ENCODE results near the gene PRCP. TPM values are rescaled to one million over a fixed set of nuclear protein-coding genes. Genes with fewer than 3 reads are reported as not detected.
"Not testable (repeated sequence)": the region's sequence is repeated elsewhere in the genome, so short reads cannot be mapped to it uniquely, and the experiment has no call there.

The PRCP gene
- total RNA-seq, 1 donor from 2014 or later = 116 TPM

DNA sequence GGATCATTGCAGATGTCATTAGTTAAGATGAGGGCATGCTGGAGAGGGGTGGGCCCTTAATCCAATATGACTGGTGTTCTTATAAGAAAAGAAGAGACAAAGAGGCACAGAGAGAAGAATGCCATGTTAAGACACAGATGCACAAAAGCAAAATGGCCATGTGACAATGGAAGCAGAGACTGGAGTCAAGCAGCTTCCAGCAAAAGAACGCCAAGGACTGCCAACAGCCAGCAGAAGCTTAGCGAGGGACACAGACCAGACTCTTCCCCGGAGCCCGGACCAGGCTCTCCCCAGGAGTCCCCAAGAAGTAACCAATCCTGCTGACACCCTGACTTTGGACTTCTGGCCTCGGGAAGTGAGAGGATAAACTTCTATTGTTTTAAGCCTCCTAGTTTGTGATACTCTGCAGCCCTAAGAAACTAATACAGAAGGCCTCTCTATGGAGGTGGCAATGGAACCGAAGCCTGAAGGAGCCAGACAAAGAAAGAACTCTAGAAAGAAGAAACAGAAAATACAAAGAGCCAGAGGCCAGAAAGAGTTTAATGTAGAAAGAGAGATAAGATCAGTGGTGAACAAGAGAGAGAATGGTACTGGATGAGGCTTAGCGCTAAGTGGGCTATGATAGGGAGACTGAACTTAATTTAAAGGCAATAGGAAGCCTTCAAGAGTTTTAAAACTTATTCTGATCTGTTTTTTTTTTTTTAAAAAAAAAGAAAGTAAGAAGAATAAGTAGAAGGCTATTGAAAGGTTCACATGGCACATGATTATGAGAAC is 27.7 kb downstream of the PRCP start:
- DNase-seq (ENCODE audit: low read depth in 2 of 2) = no peak

DNA sequence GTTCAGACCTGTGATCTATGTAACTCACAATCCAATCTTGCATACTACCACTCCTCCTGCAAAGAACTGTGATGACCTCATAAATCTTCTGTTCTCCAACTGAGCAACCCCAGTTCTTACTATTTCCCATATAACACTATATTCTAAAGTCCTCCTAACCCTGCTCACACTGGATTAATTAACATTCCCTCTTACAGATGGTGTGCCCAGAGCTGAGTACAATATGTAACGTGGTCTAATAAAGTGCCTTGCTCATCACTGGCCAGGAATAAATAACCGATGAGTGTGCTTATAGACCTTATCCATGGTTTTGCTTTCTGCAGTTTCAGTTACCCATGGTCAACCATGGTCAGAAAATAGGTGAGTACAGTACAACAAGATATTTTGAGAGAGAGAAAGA is 28.6 kb downstream of the PRCP start:
- no peak for DNase-seq (ENCODE audit: low read depth in 2 of 2)

DNA sequence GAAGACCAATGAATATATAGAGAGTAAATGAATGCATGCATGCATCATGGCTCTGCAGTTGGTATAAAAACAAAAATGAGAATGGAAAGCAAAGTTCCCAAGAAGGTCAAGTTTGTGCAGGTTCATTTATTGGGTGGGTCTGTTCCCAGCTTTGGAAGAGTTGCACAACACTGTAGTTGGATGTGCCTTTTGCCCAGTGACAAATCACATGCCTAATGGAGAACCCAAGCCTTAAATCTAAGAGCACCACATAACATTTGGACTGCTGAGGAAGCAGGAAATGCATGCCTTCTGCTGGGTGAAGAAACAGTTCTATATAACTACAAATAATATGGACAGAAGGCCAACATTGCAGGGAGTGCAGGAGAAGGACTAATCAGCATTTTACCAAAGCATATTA is 30.6 kb downstream of the PRCP start:
- DNase-seq (ENCODE audit: low read depth in 2 of 2) = no peak

DNA sequence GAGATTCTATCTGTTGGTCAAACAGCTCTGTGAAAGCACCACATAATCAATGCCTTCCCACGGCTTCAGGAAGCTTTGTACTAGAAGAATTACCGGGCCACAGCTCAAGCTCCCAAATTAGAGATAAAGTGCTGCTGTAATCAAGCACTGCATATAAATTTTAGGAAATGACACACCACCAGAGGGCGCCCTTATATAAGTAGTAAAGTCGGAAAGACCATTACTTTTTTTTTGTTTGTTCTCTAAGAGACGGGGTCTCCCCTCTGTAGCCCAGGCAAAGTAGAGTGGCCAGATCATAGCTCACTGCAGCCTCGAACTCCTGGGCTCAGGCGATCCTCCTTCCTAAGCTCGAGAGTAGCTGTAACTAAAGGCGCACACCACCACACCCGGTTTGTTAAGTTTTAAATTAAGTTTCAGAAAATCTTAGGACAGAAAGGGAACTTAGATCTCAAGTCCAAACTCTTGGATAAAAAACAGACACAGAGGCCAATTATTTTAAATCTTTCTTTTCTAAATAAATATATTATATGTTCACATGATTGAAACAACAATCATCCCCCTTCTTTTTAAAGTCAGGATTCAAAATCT is 32.6 kb downstream of the PRCP start:
- peak; percentile 78 to 87 for DNase-seq (ENCODE audit: low read depth in 2 of 2)

DNA sequence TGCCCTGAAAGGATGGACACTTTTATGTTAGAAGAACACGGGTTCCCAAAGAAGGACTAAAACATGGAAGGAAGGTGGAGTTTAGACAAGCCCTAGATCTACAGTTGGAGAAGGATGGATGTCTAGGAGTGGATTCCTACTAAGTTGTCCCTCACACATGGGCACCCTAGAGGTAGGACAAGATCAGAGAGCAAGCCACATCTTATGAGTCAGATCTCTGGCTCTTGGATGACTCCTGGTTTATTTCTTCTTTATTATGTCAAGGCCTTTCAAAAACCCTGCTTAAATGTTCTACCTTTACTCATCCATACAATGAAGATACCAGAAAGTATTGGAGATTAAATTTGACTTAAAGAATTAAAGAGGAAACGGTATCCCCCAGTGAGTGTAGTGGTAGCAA is 34.4 kb downstream of the PRCP start:
- DNase-seq (ENCODE audit: low read depth in 2 of 2) = no peak

DNA sequence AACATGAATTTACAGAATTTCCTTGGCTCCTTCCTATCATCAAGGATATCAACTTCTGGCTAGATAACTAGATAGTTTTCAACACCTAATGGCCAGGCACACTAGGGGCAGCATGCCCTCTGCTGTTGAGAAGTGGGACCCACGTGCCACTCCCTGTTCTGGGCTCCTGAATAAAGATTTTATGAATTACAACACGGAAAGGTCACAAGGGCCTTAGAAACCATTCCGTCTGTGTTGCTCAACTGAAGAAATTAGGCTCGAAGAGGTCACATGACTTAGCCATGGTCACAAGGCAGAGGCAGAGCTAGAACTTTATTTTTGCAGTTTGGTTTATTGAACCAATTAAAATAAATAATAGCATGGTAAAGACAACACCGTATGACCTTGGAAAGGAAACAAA is 36.0 kb downstream of the PRCP start:
- peak in 1 of 2 donors; percentile 69 for DNase-seq (ENCODE audit: low read depth in 2 of 2)

DNA sequence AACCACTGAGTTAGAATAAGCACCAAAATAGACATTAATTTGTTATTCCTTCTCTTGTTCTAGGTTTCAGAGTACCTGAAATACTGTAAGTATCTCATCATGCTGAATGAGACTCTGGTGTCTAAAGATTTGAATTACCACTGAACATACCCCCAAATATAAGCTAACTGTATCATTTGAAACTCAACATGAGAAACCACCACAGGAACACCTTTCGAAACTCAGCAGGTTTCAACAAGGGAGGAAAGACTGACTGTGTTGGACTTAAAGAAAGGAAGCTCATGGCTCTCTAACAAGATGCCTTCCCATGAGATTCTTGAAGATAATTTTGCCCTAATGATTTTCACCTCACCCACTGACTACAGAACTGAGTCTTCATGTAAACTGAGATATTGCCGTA is 37.0 kb downstream of the PRCP start:
- DNase-seq (ENCODE audit: low read depth in 2 of 2) = no peak

DNA sequence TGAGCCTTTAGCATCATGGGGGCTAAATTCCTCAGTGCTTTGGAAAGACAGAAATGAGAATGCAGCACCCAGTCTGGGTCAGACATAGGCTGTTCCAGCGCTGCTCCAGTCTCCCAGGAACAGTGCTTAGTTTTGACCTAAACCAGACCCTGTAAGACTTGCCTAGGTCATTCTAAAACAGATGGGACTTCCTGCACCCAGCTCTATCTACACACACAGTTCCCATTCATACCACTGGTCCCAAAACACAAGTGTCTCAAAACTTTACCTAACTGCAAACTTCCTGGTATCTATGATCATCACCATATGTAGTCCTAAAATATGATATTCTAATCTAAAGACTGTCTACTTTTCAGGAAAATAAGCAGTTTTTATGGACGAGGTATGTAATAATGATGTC is 37.9 kb downstream of the PRCP start:
- no peak for DNase-seq (ENCODE audit: low read depth in 2 of 2)

DNA sequence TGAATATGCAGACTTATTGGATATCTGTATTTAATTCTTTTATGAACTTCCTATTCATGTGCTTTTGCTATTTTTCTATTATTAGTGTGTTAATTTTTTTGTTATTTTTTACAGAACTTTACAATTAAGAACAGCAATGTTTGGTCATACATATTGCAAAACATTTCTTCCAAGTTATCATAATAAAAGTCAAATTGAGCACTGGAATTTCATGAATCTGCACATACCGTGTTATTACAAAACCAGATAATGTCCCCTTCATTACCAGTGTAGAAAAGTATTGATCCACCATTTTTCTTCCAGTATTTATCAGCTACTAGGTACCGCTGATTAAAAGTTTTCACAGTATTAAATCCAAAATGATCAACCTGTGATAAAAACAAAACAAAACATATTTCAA is 40.5 kb downstream of the PRCP start:
- no peak for DNase-seq (ENCODE audit: low read depth in 2 of 2)

DNA sequence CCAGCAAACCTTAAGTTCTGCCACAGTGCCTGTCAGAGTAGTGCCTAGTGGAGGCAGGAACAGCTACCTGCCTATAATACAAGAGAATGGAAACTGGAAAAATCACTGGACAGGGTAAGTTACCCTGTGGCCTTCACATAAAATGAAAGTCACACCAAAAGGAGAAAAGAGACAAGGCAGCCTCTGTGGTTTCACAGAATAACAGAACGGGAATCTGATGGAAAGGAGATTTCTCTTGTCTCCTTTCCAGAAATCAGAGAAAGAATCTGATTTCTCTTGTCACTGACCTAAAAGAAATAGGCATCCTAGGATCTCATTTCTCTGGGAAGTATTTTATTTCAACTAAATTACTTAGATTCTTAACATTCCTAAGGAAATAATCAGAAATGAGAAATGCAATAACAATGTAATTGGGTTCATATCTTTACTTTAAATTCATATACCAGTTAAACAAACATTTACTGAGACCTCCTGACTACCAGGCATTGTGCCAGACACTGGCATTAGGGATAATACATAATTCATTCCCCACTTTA is 41.6 kb downstream of the PRCP start:
- peak in 1 of 2 donors; percentile 74 for DNase-seq (ENCODE audit: low read depth in 2 of 2)

DNA sequence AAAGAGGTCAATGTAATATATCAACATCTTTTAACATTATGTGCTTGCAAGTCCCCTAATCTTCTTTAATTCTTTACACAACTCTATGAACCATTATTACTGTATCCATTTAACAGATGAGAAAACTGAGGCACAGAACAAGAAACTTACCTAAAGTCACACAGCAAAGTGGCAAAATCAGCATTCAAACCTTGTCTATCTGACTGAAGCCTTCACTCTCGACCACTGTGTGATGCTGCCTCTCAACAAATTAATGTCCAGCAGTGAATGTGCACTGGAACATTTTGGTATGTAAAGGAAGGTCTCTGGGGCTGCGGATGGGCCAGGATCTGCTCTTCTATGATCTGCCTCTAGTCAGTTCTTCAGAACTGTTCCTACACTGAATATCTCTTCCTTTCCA is 42.1 kb downstream of the PRCP start:
- DNase-seq (ENCODE audit: low read depth in 2 of 2) = peak in 1 of 2 donors; percentile 24

DNA sequence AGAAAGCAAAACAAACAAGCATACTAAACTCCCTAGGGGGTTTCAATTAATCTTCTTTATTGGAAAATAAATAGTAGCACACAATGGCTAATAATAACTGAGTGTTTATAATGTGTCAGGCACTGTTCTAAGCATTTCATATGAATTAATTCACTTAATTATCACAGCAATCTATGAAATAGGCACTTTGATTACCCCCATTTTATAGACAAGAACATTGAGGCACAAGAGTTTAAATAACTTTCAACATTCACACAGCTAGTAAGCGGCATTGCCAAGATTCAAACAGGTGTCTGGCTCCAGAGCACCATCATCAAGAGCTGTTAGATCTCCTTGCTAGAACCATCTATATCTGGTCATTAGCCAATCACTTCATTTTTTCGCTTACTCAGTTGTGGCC is 43.1 kb downstream of the PRCP start:
- DNase-seq (ENCODE audit: low read depth in 2 of 2) = no peak

DNA sequence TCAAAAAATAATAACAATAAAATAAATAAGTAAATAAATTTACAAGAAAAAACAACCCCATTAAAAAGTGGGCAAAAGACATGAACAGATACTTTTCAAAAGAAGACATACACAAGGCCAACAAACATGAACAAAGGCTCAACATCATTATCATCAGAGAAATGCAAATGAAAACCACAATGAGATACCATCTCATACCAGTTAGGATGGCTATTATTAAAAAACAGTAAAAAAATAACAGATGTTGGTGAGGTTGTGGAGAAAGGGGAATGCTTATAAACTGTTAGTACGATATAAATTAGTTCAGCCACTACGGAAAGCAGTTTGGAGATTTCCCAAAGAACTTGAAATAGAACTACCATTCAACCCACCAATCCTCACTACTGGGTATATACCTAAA is 44.6 kb downstream of the PRCP start:
- no peak for DNase-seq (ENCODE audit: low read depth in 2 of 2)

DNA sequence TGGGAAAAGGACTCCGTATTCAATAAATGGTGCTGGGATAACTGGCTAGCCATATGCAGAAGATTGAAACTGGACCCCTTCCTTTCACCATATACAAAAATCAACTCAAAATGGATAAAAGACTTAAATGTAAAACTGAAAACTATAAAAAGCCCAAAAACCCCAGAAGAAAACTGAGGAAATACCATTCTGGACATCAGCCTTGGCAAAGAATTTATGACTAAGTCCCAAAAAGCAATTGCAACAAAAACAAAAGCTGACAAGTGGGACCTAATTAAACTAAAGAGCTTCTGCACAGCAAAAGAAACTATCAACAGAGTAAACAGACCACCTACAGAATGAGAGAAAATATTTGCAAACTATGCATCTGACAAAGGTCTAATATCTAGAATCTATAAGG is 45.3 kb downstream of the PRCP start:
- DNase-seq (ENCODE audit: low read depth in 2 of 2) = not testable (repeated sequence)

DNA sequence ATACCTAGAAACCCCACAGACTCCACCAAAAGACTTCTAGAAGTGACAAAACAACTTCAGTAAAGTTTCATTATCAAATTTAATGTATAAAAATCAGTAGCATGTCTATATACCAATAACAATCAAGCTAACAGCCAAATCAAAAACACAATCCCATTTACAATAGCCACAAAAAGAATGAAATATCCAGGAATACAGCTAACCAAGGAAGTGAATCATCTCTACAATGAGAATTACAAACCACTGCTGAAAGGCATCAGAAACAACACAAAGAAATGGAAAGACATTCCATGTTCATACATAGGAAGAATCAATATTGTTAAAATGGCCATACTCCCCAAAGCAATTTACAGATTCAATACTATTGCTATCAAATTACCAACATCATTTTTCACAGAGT is 46.0 kb downstream of the PRCP start:
- DNase-seq (ENCODE audit: low read depth in 2 of 2) = peak in 1 of 2 donors; percentile 59

DNA sequence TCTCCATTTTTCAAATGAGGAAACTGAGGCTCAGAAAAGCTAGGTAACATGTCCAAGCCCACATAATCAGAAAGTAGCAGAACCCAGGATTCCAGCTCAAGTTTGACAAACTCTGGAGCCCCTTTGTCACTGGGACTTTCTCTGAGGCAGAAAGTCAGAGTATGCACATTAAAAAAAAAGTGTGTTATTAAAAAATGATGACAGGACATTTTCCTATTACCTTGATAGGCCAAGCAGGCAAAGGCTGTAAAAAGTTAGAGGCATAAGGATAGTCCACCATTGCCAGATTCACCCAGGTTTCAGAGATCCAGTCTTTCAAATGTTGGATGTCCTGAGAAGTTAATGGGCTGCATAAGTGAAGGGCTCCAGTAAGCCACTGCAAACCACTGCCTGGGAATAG is 51.4 kb downstream of the PRCP start:
- no peak for DNase-seq (ENCODE audit: low read depth in 2 of 2)

DNA sequence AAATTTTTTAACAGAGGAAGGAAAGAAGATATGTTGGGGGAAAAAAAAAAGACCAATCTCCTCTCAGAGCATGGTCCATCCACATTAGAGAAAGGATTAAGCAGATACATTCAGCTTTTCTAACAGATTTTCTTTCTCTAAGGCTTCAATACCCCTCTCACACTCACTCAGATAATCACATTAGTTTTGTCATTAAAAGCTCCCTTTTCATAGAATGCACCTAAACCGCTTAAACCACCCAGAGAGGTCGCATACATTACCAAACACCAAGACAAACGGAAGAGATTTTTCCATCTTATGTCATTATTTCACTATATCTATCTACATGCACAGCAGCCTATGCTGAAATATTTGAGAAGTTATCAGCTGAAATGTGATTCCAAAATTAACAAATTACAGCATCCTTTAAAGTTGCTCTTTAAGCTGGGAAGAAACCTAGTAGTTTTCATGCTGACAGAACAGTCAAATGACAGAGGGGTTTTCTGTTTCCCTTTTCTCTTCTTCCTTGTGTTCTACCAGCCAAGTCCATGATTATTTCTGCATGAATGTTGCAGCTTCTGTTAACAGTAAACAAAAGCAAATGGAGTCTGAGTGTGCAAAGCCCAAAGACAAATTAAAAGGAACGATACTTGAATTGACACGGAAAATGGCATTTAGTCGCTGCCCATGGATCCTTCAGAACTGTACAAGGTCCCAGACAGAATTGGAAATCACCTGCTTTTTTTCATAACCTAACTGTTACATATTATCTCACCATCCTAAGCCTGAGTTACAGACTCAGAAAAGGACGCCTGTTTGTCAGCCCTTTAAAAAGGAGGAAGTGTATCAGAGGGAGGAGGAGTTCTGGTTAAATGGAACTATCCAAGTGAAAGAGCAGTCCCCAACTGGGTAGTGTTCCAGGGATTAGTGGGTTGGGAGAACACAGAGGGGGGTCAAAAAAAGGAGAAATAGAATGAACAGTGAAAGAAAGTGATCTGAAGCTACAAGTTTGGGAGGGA is 54.6 kb downstream of the PRCP start:
- DNase-seq (ENCODE audit: low read depth in 2 of 2) = no peak

DNA sequence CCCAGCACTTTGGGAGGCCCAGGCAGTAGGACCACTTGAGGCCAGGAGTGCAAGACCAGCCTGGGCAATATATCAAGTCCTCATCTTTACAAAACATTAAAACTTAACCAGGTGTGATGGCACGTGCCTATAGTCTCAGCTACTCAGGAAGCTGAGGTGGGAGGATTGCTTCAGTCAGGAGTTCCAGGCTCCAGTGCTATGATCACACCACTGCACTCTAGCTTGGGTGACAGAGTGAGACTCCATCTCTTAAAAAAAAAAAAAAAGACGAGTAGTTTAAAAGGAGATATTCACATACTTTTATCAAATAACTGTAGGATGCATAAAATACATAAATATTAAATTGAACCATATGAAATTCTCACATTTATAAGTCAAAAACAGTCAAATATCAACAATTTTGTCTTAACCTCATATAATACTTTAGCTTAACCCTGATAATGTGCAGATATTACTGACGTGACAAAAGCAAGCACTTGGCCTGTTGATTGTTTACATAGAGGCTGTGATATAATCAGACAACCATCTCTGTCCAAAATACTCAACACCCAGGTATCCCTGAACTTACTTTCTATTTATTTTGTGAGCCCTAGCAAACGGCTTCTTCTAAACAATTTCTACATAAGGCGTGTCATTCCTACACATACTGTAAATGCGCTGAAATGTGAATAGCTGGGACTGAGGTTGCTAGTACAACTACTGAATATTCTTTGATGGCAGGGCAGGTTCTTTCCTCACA is 57.0 kb downstream of the PRCP start:
- no peak for DNase-seq (ENCODE audit: low read depth in 2 of 2)

DNA sequence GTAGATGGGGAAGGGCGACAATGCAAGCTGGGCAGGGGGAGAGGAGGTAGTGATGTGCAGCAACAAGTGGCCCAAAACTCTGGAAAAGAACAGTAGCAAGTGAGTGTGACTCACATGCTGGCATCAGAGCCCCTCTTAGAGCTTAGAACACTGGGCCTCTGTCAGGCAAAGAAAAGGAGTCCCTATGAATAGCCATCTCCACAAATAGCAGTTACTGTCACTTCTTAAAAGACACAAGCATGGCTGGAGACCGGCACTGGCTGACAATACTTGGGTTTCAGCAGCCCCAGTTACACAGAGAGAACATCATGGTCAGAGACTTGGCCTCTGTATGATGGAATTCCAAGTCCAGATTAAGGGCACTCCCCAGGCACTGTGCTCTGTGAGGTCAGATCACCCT is 58.2 kb downstream of the PRCP start:
- DNase-seq (ENCODE audit: low read depth in 2 of 2) = no peak

DNA sequence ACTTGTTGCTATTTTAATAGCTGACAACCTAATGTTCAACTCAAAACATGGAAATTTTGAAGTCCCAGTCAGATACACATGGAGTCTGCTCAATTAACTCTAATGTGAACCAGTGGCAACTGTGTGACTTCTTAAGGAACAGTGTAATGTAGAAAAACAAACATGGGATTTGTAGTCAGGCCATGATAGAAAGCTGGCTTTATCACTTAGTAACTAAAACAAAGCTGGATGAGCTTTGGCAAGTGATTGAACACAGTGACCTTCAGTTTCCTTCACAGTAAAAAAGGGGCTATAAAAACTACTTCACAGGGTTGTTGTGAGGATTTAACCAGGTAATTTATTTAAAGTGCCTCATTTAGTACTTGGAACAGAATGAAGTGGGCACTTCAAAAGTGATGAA is 62.6 kb downstream of the PRCP start:
- DNase-seq (ENCODE audit: low read depth in 2 of 2) = no peak

DNA sequence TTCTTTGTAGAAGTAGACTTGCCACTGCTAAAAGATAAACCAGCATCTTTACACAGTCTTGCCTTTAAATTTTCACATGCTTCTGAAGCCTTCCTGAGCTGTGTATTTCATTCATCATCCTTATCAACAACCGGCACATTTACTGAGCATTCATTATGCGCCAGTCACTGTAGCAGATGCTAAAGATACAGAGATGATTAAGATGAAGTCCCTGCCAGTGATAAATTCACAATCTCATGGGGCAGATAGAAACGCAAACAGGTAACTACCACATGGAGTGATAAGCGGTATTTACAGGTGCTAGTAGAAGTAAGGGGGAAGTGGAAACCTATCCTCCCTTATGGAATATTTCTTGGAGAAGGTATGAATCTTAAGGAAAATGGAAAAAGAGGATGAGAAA is 67.2 kb downstream of the PRCP start:
- no peak for DNase-seq (ENCODE audit: low read depth in 2 of 2)
